B cell (primary cell): Measurements from ENCODE around the gene SLC48A1. TPM values are rescaled to one million over a fixed set of nuclear protein-coding genes. Genes with fewer than 3 reads are reported as not detected.

Source experiments
- ATAC-seq: fragments of 200-7000 bp; cut with Tn5 transposase; one replicate; pipeline ENCODE4 v1.10.0; 2021; ENCODE audit warnings: low read depth, mild to moderate bottlenecking, moderate number of reproducible peaks, moderate library complexity
- CTCF ChIA-PET: fragments of 350-600 bp; sonication (Branson Sonifier 250); formaldehyde crosslinking; loops from one replicate; lab custom pipeline; 2021; ENCODE audit warnings: antibody characterized with exemption, inconsistent platforms; lab: Charles Lee
- POLR2A ChIA-PET: fragments of 350-600 bp; sonication (Branson Sonifier 250); formaldehyde crosslinking; loops from one replicate; lab custom pipeline; 2021; ENCODE audit warnings: antibody characterized with exemption; lab: Charles Lee
- DNase-seq: peaks from one replicate; pipeline ENCODE4 v3.0.0; 2013
- H2AFZ ChIP-seq: 2 replicates; pipeline ENCODE4 v1.6.1; 2012; ENCODE audit warnings: mild to moderate bottlenecking, low read depth, low read length; ENCODE audit not compliant: insufficient read depth, poor library complexity, severe bottlenecking
- H3K27ac ChIP-seq, 2 donors: 1 replicate in 1 of 2; 2 replicates in 1 of 2; pipeline ENCODE4 v1.5.1; 2012 to 2013; ENCODE audit warnings: low read length in 2 of 2, mild to moderate bottlenecking in 2 of 2, moderate library complexity in 1 of 2
- H3K27me3 ChIP-seq, 4 experiments: fragments of 200-600 bp in 1 of 4; sonication (generic) in 1 of 4; replicated peaks in 1 of 4; 1 replicate in 2 of 4; 2 replicates in 2 of 4; pipeline versions ENCODE4 v1.6.1 to v1.7.0; 2013 to 2016; ENCODE audit warnings: low read length in 3 of 4, mild to moderate bottlenecking in 2 of 4, mixed read lengths in 1 of 4, moderate library complexity in 1 of 4; ENCODE audit not compliant: insufficient read depth in 4 of 4, control insufficient read depth in 3 of 4; ENCODE audit errors: control extremely low read depth in 1 of 4
- H3K36me3 ChIP-seq, 2 experiments: replicated peaks in 1 of 2; 1 replicate in 1 of 2; 2 replicates in 1 of 2; pipeline versions ENCODE4 v1.6.1 to v1.7.1; 2013; ENCODE audit warnings: low read length in 1 of 2; ENCODE audit not compliant: insufficient read depth in 2 of 2, control insufficient read depth in 1 of 2; ENCODE audit errors: control extremely low read depth in 1 of 2, extremely low read depth in 1 of 2
- H3K4me1 ChIP-seq, 2 donors: fragments of 200-600 bp in 1 of 2; sonication (generic) in 1 of 2; 1 replicate in 1 of 2; 2 replicates in 1 of 2; pipeline versions ENCODE4 v1.5.1 to v1.6.1; 2013 to 2017; ENCODE audit warnings: low read length in 2 of 2; ENCODE audit not compliant: control insufficient read depth in 2 of 2, insufficient read depth in 2 of 2
- H3K4me2 ChIP-seq: replicated peaks from 2 replicates; pipeline ENCODE3; 2012; ENCODE audit warnings: mild to moderate bottlenecking, low read depth, low read length; ENCODE audit not compliant: poor library complexity, severe bottlenecking
- H3K4me3 ChIP-seq, 5 experiments: fragments of 200-600 bp in 1 of 5; sonication (generic) in 1 of 5; 1 replicate in 3 of 5; 2 replicates in 2 of 5; pipeline versions ENCODE4 v1.5.1 to v1.7.0; 2011 to 2016; ENCODE audit warnings: low read length in 4 of 5, mild to moderate bottlenecking in 4 of 5, low read depth in 2 of 5, control low read depth in 1 of 5, moderate library complexity in 1 of 5; ENCODE audit not compliant: insufficient read depth in 1 of 5; ENCODE audit errors: control extremely low read depth in 1 of 5, extremely low read depth in 1 of 5
- H3K79me2 ChIP-seq: fragments of 200-600 bp; sonication (generic); one replicate; pipeline ENCODE4 v1.6.0; 2016; ENCODE audit warnings: low read length; ENCODE audit not compliant: control insufficient read depth, insufficient read depth
- H3K9ac ChIP-seq: fragments of 200-600 bp; sonication (generic); 2 replicates; pipeline ENCODE4 v1.6.1; 2017; ENCODE audit warnings: mild to moderate bottlenecking, low read length, moderate library complexity
- H3K9me3 ChIP-seq, 3 donors: one replicate each; pipeline versions ENCODE4 v1.6.1 to v1.7.1; 2013; ENCODE audit warnings: low read length in 2 of 3; ENCODE audit not compliant: control insufficient read depth in 2 of 3, insufficient read depth in 1 of 3; ENCODE audit errors: control extremely low read depth in 1 of 3
- H4K20me1 ChIP-seq: 2 replicates; pipeline ENCODE4 v1.6.0; 2012; ENCODE audit warnings: mild to moderate bottlenecking, low read length; ENCODE audit not compliant: insufficient read depth, control insufficient read depth, poor library complexity, severe bottlenecking
- H3K27ac Mint-ChIP-seq: one replicate; pipeline ENCODE4 v1.8.0; 2021; ENCODE audit warnings: mixed read lengths
- H3K27me3 Mint-ChIP-seq: one replicate; pipeline ENCODE4 v1.8.0; 2021; ENCODE audit warnings: mixed read lengths
- H3K4me1 Mint-ChIP-seq: one replicate; pipeline ENCODE4 v1.8.0; 2021; ENCODE audit warnings: mixed read lengths
- H3K4me3 Mint-ChIP-seq: one replicate; pipeline ENCODE4 v1.8.0; 2021; ENCODE audit warnings: mixed read lengths
- H3K9me3 Mint-ChIP-seq: one replicate; pipeline ENCODE4 v1.8.0; 2022; ENCODE audit warnings: mixed read lengths; ENCODE audit not compliant: insufficient read depth
- CTCF ChIP-seq: fragments of 200-600 bp; IDR thresholded peaks from one replicate; pipeline ENCODE4 v1.8.0; 2022; ENCODE audit warnings: antibody characterized with exemption, mild to moderate bottlenecking
- EZH2 ChIP-seq: IDR thresholded peaks from 2 replicates; pipeline ENCODE4 v1.6.1; 2012; ENCODE audit warnings: borderline replicate concordance, low read depth, mild to moderate bottlenecking, moderate library complexity, low read length; ENCODE audit not compliant: insufficient read depth, poor library complexity, severe bottlenecking
- WGBS: methylation state at CpG from one replicate; pipeline ENCODE4 v1.1.5; 2013; ENCODE audit warnings: missing lambda C conversion rate; ENCODE audit not compliant: insufficient coverage; 5-methylcytosine and 5-hydroxymethylcytosine counted together
- intact Hi-C: fragments of 100-400 bp; cut with micrococcal nuclease; formaldehyde crosslinking; loops from one replicate; pipeline ENCODE4 v1.10.0; 2022
- polyA plus RNA-seq: library from polyadenylated mRNA; depleted of rRNA; stranded (reverse); fragments of >200 nt; gene quantifications from 2 replicates; pipeline ENCODE4 v1.2.3, GENCODE V29; 2012
- total RNA-seq, 2 donors: library from RNA; stranded (reverse); fragments of 120-200 nt in 1 of 2; gene quantifications; 1 replicate in 1 of 2; 2 replicates in 1 of 2; pipeline versions ENCODE4 v1.2.3 to v1.2.4, GENCODE V29; 2013 to 2022

SLC48A1 gene
- total and polyA plus RNA-seq, 2 donors (not counting 1 experiment from before 2014, with no cell fraction given): 8.0 to 20.0 TPM

DNA sequence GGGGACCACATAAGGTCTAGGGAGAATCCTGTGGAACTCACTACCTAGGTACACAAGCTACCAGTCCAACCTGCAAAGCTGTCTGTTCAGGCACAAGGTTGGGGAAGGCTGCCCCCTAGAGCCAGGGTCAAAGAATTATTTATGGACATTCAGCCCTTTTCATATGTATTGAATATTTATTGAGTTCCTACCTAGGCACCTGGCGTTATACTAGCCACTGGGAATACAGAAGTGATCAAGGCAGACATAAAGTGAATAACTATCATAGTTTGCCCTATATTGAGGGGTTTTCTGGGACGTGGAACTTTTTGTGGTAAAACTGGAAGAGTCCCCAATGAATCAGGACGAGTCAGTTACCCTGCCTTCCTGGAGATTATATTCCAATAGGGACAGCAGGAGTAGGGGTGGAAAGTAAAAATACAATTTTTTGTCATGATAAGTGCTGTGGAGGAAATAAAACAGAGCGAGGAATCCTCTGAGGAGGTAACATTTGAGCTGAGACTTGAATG is 5.8 kb upstream of the SLC48A1 start:
- 42% methylated on average over 2 of the region's 4 CpGs for WGBS
- Histone ChIP-seq H2AFZ (no peak overlapping the region), H3K9me3 (no peaks in the 10 kb centered on the region), H3K4me3 (no peak overlapping the region), H3K79me2 (no peaks in the 10 kb centered on the region), H3K9ac (no peak overlapping the region), H4K20me1 (no peaks in the 10 kb centered on the region), H3K36me3 (no peaks in the 10 kb centered on the region), H3K4me1 (peaks cover 5 to 15% of the 10 kb centered on the region in 2 donors), H3K27ac (no peak overlapping the region), H3K27me3 (no peaks in the 10 kb centered on the region), H3K4me2 (no peak overlapping the region)
- H3K27me3 Mint-ChIP-seq: peaks cover 4% of the 10 kb centered on the region
- intact Hi-C loops: loop anchor here (1.0 kb wide), 3 partner anchors 8 to 52 kb away; no protein-coding TSS in a partner anchor
- POLR2A ChIA-PET: interaction anchor here (0.6 to 2.2 kb wide), 5 partner anchors 20 to 52 kb away, joined by 3 to 10 read pairs (median 5); no protein-coding TSS in a partner anchor
- no peak overlapping the region for H3K27ac Mint-ChIP-seq
- DNase-seq (peak; percentile 78), ATAC-seq (peak; percentile 74)
- H3K4me3 Mint-ChIP-seq: no peak overlapping the region
- CTCF ChIA-PET: interaction anchor here (0.9 to 20.0 kb wide), 24 partner anchors 10 to 734 kb away, joined by 3 to 584 read pairs (median 4); partner anchors contain the start of genes ENDOU, RAPGEF3 and RPAP3
- peaks cover 9% of the 10 kb centered on the region for H3K4me1 Mint-ChIP-seq
- no peaks in the 10 kb centered on the region for H3K9me3 Mint-ChIP-seq
- no peak for TF ChIP-seq EZH2
- peak; percentile 80 for TF ChIP-seq CTCF

GRCh38 chr12:47768323-47768811 is 4.7 kb upstream of the SLC48A1 start:
- intact Hi-C loops: no loop called here
- WGBS: 96% methylated on average over 2 of the region's 2 CpGs
- no peak for TF ChIP-seq EZH2
- Histone ChIP-seq H3K27ac (no peak overlapping the region), H3K9me3 (no peaks in the 10 kb centered on the region), H3K4me2 (no peak overlapping the region), H3K4me3 (no peak overlapping the region), H3K36me3 (no peaks in the 10 kb centered on the region), H3K79me2 (no peaks in the 10 kb centered on the region), H4K20me1 (no peaks in the 10 kb centered on the region), H3K4me1 (peaks cover 5 to 20% of the 10 kb centered on the region in 2 donors), H3K27me3 (no peaks in the 10 kb centered on the region), H3K9ac (no peak overlapping the region), H2AFZ (no peak overlapping the region)
- DNase-seq (no peak), ATAC-seq (no peak)
- CTCF ChIA-PET: interaction anchor here (0.9 to 20.0 kb wide), 14 partner anchors 10 to 735 kb away, joined by 3 to 584 read pairs (median 10); partner anchors contain the start of genes ENDOU, RAPGEF3 and RPAP3
- Mint-ChIP-seq H3K27ac (no peak overlapping the region), H3K4me3 (no peak overlapping the region), H3K4me1 (peaks cover 12% of the 10 kb centered on the region), H3K27me3 (peaks cover 4% of the 10 kb centered on the region), H3K9me3 (no peaks in the 10 kb centered on the region)
- POLR2A ChIA-PET: no interaction called here
